Stimulated activated CD4-positive, alpha-beta T cell treated with anti-CD3 and anti-CD28 coated beads, Interleukin-1b, Interleukin-23, amount 100 ng/mL, for 4 hours (primary cell): ENCODE data around the gene KAT8.
"Not testable (repeated sequence)": the region's sequence is repeated elsewhere in the genome, so short reads cannot be mapped to it uniquely, and the experiment has no call there.

Source experiments
- DNase-seq, 2 donors: peaks; one replicate each; pipeline ENCODE4 v3.0.0-alpha.2; 2020; ENCODE audit warnings: low read depth in 2 of 2

KAT8 gene

DNA sequence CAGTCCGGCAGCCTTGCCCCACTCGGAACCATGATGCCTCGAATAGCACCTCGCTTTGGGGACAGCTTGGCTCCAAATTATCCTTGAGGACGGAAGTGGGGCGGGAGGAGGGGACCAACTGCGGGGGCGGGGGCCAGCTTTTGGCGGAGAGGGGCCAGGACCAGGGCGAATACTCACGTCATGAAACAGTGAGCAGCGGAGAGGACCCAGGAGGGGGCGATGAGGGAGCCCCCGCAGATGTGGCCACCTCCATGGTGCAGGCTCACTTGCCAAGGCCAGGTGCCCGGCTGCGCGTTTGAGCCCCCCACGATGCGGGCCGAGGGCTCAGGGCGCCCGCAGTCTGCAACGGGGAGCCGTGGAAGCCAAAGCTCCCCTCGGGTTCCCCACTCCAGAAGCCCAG, 31.4 kb downstream of the KAT8 start:
- no peak for DNase-seq

DNA sequence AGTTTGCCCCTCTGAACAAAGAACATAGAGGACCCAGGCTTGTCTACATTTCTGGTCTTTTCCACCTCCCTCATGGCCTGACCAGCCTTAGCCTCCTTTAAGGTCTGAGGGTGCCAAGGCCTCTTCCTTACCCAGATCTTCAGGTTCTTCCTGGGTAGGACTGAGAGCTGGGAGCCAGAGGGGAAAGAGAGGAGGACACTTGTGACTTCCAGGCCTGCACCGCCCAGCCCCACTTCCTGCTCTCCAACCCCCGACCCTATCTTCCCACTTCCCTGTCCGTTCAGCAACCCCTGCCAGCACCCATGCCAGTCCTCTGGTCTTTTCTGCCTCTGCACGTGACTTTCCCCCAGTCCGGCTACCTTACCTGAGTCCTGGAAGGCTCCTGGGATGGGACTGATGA, 31.9 kb downstream of the KAT8 start:
- no peak for DNase-seq

DNA sequence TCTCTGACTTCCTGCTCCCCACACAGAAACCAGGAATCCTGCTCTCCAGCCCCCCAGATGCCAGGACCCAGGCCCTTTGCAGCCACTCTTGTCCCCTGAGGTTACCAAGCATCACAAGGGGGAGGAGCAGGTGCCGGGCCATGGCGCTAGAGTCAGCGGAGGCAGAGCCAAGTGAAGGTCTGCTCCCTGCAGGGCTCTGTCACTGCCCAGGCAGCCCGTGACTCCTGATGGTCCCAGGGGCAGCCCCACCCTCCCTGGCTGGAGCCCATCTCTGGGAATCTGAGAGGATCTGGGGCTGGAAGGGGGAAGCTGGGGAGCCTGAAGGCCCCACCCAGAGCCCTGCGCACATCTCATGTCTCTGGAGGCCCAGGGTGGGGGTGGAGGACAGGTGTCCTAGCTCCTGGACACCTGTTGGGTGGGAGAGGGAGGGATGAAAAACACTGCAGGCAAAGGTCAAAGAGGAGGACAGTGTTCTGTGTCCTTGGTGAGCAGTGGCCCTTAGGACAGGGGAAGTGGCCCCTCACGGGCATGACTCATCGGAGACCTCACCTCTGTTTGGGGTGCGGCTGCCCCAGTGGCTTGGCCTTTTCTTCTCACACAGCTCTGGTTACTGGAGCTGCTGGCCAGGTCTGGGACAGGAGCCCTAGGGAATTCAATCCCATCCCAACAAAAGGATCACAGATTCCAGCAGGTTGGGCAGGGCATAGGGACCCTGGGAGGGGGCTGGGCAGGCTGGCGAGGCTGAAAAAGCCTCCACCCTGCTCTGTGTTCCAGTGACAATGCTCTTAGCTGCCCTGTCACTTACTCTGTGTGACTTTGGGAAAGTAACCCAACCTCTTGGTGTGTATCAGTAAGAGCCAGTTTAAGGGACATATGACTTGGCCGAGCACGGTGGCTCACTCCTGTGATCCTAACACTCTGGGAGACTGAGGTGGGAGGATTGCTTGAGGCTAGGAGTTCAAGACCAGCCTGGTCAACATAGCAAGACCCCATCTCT, 32.7 kb downstream of the KAT8 start, which contains the start of gene PRSS36:
Gene PRSS36 (minus strand): TSS at position 173 of the 997 bp plus-strand sequence. CDS start 31 bp downstream, at position 142.
- no peak for DNase-seq

DNA sequence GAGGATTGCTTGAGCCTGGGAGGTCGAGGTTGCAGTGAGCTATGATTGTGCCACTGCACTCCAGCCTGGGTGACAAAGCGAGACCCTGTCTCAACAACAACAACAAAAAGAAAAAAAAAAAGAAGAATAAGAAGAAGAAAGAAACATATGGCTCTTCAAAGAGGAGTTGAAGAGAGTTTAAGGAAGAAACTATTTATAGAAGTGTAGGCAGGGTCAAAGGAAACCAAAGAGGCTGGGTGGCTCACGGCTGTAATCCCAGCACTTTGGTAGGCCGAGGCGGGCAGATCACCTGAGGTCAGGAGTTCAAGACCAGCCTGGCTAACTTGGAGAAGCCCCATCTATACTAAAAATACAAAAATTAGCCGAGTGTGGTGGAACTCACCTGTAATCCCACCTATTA, 33.5 kb downstream of the KAT8 start:
- DNase-seq, result not testable (repeated sequence)

DNA sequence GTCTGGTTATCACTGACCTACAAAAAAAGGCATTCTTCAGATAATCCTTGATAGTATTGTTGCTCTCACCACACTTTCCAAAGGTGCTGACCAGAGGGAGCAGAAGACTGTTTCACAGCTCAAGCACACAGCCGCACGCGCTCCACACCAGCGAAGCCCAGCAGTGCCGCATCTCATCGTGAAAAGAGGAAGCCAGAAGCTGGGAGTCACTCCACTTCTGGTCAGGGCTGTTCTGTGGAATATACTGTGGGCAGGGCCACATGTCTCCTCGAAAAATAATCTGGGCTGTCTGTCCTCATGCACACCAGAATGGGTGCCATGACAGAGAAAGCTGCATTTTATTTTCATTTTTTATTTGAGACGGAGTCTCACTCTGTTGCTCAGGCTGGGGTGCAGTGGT, 39.7 kb downstream of the KAT8 start:
- no peak for DNase-seq

DNA sequence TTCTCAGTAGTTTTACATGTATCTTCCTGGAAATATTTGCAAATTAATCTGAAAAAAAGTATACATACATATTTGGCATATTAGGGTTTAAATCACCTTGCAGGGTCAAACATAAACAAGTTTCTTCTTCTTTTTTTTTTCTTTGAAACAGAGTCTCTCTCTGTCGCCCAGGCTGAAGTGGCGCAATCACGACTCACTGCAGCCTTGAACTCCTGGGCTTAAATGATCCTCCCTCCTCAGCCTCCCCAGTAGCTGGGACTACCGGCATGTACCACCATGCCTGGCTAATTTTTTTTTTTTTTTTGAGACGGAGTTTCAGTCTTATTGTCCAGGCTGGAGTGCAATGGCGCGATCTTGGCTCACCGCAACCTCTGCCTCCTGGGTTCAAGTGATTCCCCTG, 49.9 kb downstream of the KAT8 start:
- no peak for DNase-seq

DNA sequence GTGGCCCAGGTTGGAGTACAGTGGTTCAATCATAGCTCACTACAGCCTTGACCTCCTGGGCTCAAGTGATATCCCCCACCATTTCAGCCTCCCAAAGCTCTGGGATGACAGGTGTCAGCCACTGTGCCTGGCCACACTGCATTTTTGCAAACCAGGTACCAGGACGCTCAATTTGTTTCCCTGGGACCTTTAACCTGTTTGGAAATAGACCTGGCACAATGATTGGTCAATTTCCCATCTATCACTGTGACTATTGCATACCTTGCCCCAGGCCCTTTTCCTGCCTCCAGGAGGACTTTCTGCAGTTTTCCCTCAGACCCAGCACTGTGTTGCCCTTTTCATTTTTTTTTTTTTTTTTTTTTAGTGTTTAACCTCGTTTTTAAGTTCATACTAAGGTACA, 51.4 kb downstream of the KAT8 start:
- no peak for DNase-seq

DNA sequence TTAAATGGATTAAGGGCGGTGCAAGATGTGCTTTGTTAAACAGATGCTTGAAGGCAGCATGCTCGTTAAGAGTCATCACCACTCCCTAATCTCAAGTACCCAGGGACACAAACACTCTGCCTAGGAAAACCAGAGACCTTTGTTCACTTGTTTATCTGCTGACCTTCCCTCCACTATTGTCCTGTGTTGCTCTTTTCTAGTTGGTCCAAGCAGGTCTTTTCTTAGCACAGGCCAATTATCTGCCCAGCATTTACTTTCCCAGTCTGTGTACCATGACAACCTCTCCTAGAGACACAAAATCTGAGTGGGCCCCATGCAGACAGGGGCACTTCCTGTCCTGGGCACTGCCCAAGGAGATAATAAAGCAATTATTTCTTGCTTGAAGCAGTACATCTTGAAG, 52.6 kb downstream of the KAT8 start:
- DNase-seq, result not testable (repeated sequence)

DNA sequence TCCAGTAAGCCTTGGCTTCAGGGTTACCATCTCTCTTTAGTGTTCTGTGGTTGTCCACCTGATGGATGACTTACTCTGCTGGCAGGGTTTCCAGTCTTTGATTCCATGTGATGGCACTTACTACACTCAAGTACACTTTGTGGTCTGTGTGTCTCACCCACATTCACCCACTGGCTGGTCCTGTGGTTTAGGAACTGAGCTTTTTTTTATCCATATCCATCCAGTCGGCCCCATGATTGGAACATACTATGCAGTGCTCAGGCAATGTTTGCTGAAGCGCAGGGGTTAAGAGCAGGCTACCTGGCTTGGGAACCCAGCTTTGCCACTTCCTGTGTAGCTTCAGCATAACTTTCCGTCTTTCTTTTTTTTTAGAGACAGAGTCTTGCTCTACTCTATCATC, 59.7 kb downstream of the KAT8 start:
- DNase-seq, result no peak

DNA sequence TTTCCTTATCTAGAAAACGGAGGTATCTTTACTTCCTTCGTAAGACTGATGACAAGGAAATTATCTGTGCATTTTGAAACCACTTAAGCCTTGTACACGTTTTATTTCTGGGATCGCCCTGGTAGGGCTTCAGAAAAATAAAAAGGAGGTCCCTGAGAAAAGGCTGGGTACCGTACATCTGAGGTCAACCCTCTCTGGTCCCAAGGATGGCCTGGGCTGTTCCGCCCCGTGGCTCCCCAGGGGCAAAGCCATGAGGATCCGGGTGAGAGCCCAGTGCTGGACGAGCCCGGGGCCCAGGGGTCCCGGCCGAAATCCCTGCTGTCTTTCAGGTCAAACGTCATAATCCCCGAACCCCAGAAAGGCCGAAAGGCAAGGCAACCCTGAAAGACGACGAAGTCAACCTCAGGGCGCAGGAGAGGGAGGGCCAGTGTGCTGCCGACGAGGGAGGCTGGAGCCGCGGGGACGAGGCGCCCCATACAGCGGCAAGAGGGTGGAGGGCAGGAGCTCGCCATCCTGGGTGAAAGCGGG, 61.8 kb downstream of the KAT8 start:
- DNase-seq, result no peak

DNA sequence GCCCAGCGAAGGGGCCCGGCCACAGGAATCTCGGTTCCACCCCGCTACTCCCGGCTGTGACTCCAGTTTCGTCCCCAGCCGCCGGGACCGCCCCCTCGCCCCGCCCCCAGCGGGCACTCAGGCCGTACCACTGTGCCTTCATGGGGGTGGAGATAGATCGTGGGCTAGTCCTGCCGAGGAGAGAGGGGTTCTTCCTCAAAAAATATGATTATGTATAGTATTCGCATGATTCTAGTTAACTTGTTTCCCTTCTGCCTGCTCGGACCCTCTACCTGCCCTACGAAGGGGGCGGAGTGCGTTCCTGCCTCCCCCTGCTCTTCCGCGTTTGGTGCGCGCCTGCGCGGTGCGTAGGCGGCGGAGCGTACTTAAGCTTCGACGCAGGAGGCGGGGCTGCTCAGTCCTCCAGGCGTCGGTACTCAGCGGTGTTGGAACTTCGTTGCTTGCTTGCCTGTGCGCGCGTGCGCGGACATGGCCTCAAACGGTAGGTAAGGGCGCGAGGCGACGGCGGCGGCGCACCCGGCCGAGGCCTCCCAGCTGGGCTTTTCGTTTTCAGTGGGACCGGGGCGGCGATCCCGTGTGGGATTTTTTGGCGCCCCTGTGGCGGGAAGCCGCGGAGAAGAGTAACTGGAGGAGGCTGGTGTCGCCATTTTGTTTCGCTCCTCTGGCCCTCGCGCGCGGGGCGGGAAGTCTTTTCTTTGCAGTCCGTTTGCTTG, 62.4 kb downstream of the KAT8 start, which contains the start of gene FUS:
Gene FUS (plus strand): TSS at position 393 of the 713 bp plus-strand sequence. CDS start 76 bp downstream, at position 469.
- peak; percentile 89 to 92 for DNase-seq
